GM21367 (cell line): ENCODE measurements around the gene PLXNA4.

Experiments used
- ATAC-seq: cut with Tn5 transposase; IDR thresholded peaks from one replicate; pipeline ENCODE4 v1.9.1; 2021; ENCODE audit not compliant: unreplicated experiment

The PLXNA4 gene

GRCh38 chr7:132590162-132590561, 13.9 kb upstream of the PLXNA4 start:
- no peak for ATAC-seq

GRCh38 chr7:132588596-132588995, 12.3 kb upstream of the PLXNA4 start:
- ATAC-seq = no peak

DNA sequence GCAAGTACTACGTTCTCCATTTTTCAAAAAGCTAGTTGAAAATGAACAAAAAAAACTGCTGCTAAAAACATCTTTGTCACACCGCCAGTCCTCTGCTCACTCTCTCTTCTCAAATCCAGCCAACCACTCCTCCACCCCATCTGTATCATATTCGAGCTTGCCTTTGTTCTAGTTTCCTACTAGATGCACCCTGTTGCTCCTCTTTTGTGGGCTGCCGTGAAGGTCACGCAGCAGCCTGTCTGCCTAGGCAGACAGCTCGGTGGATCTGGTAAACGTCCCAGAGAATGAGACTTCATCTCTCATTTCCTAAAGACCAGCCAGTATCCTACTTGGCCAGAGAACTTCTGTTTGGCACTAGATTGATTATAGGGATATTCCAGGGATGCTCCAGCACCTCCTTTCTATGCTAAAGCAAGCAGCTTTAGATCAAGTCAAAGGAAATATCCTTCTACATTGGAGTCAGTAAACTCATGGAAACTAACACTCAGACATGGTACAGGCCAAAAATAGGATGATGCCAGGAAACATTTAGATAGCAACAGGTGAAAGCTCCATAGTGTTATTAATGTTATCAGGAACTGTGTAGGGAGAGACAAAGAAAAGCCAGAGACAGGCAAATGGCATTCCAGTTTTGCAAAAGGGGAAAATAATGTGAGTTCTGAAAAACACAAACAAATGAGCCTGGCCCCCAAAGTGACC, 8.7 kb upstream of the PLXNA4 start:
- ATAC-seq = no peak

GRCh38 chr7:132581431-132581830, 5.2 kb upstream of the PLXNA4 start:
- ATAC-seq = no peak

GRCh38 chr7:132580717-132581285, 4.5 kb upstream of the PLXNA4 start:
- peak; percentile 69 for ATAC-seq

GRCh38 chr7:132580277-132580676, 4.0 kb upstream of the PLXNA4 start:
- ATAC-seq = no peak

DNA sequence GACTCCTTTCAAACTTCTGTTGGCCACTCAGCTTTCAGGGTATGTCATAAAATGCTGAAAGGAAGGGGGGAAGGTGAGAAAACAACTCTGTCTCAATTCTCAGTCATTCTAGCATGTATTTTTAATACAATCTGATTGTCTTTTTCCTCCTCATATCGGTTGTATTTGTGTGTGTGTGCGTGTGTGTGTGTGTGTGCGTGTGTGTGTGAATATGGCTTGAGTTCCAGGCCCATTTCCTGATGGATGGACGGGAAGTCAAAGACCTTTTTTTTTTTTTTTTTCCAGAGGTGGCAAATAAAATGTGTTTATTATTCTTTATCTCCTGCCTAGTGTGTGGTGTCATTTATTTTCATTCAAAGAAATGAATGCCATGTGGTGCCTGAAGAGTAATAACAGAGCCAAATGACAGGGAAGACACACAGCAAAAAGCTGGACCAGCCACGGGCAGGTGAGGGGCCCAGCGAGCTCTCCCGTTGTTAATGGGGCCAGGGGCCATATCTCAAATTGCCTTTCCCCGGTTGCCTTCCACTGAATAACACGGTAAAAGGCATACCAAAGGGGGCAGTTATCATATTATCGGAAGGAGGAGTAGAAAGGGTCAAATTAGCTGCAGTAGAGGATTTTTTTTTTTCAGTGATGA, 3.1 kb upstream of the PLXNA4 start:
- no peak for ATAC-seq

DNA sequence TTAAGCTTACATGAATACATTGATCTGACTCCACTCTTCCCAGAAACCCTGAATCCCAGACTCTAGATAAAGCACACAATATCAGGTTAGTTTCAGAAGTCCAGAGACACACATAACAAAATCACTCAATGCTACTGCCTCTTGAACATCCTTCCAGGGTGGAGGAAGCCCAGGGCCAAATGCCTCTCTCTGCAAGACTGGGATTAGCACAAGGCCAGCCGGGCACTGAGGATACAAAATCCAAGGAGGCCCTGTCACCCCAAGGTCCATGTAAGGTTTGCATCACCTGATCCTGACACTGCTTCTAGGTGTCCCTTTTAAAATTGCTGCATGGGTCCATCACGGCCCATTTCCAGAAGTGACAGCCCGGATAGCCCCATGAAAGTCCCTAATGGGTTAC, 2.6 kb upstream of the PLXNA4 start:
- ATAC-seq = no peak

DNA sequence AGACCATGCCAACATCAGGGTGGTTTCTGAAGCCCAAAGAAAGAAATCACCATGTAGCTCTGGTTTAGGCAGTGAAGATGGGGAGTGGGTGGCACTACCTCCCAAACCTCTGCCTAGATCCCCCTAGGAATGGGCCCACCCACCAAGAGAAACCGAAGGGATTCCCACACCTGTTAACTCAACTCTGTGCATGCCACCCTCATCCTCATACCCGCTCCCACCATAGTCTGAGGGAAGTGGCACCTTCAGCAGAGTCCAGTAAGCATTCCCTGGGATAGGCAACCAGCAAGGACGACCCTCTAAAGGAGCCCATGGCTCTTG, 1.7 kb upstream of the PLXNA4 start:
- ATAC-seq = no peak

DNA sequence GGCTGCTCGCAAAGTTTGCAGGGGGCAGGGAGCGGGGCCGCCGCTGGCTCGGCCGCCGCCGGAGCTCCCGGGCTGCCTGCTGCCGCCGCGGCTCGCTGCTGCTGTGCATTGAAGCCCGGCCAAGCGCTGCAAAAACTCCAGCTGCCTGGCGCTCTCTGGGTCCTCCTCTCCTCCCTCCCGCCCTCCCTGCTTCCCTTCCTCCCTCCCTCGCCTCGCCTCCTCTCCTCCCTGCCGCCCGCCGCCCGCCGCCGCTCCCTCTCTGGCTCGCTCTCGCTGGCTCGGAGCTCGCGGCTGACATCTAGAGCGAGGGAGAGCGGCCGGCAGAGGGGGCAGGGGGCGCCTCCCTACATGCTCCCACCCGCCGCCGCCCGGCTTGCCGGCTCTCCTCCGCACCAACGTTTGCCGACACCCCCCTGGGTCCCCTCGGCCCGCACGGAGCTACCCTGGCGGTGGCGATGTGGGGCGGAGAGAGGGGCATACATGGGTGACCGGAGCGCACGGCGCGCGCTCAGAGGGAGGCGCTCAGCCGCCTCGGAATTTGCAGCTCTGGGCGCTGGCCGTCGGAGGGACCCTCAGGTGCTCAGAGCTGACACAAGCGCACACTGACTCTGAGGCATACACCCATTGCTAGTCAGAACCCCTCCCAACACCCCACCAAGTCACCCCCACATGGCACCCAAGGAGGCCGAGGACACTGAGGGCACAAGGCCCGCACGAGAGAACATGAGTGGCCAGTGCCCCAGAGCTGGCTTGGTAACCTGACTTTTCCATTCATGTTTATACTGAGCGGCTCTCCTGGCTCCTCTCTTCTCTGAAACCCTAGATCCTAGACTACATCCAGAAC, 1.2 kb upstream of the PLXNA4 start:
- no peak for ATAC-seq

DNA sequence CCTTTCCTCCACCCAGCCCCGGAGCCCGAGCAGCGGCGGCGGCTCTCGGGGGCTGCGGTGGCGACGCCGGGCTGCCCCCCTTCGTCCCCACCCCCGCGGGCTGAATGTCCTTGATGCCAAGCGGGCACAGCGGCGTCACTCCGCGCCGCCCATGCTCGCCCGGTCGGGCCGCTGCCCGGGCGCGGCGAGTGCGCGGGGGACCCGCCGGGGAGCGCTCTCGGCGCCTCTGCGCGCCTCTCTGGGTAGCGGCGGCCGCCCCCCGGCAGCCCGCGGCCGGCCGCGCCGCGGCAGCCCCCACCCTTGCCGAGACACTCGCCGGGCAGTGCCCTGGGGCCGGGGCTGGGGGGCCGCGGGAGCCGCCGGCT, 433 bp upstream of the PLXNA4 start:
- ATAC-seq = no peak

GRCh38 chr7:132575419-132575981, 770 bp downstream of the PLXNA4 start:
- no peak for ATAC-seq

DNA sequence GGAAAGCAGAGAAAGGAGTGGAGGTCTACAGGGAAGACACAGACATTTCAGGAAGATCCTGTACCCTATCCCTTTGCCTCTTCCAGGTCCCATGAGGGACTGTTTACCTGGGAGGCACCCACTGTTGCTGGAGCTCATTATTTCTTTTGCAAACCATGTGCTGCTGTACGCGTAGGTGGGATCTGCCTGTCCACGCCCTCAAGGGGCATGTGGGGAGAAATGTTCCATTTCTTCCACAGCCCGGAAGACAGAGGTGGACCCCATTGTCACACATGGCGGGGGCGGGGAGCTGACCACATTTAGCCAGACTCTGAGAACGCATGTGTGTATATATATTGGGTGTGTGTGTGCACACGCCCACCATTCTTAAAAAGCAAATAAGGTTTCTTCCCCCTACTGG, 2.0 kb downstream of the PLXNA4 start:
- no peak for ATAC-seq

- no peak for ATAC-seq
These were observed 2.9 kb downstream of the PLXNA4 start for GRCh38 chr7:132573251-132573955.

- no peak for ATAC-seq
These were observed 3.7 kb downstream of the PLXNA4 start for GRCh38 chr7:132572526-132572925.

- no peak for ATAC-seq
These were observed 4.3 kb downstream of the PLXNA4 start for GRCh38 chr7:132571970-132572369.

DNA sequence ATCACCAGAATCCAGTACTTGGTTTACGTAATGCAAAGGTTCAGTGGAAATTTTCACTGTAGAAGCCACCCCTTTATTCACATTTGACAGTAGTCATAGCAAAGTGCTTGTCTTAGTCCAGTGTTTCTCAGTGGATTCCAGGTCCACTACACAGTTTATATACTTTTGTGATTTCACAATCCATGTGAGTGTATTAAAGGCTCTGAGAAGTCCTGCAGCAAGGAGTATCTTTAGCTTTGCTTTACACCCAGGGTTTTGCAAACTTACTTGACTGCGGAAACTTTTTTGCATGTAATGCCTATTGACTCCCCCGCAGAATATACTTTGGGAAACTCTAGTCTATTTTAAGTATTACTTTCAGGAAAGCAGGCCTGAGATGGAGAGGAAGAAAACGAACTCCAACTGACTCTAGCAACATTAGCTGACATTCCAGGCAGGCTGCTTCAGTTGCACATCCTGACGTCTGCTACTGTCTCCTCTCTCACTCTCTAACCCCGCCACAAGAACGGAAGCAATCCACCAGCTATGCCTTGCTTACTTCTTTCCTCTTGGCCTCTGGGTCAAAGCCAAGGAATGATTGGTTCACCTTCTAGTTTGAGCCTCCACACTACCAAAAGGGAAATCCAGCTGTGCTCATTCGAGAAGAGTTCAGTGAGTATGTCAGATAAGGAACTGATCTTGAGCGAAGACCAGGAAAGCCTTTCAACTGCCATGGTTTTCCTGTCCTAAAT, 6.2 kb downstream of the PLXNA4 start:
- no peak for ATAC-seq

GRCh38 chr7:132568962-132569361, 7.3 kb downstream of the PLXNA4 start:
- no peak for ATAC-seq

DNA sequence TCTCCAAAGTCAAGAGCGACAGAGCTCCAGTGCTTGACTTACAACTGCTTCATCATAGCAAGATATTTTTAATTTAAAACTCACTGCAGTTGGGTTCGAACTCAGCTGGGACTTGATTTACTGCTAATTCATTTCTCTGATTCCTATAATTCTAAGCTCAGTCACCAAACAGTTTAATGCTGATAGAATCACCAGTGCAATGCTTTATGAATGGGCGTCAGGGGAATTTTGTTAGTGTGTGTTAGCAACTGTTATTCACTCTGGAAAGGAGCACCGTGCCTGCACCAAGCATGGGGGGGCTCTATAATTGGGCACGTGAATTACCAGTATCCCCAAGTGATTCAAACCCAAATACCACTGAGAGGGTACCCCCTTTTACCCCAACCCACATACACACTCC, 10.4 kb downstream of the PLXNA4 start:
- no peak for ATAC-seq

- no peak for ATAC-seq
These were observed 10.8 kb downstream of the PLXNA4 start for GRCh38 chr7:132565441-132565840.
